ENCODE measurements around the gene FAIM2. TPM values are rescaled to one million over a fixed set of nuclear protein-coding genes. Genes with fewer than 3 reads are reported as not detected.

FAIM2 gene
- total RNA-seq, 1 donor from 2014 or later, result not detected

- no peak overlapping the region for H3K4me3 Mint-ChIP-seq (ENCODE audit: unreplicated experiment)
- TF ChIP-seq CTCF (IDR thresholded peaks at IDR 0.05; ENCODE audit: unreplicated experiment), result no peak
- peaks cover 17% of the 10 kb centered on the region for H3K27me3 Mint-ChIP-seq (ENCODE audit: unreplicated experiment)
- peaks cover 23% of the 10 kb centered on the region for H3K36me3 Mint-ChIP-seq (ENCODE audit: low read depth, unreplicated experiment)
- DNase-seq (ENCODE audit: low spot score), result no peak
- H3K4me1 Mint-ChIP-seq (ENCODE audit: unreplicated experiment), result peaks cover 57% of the 10 kb centered on the region
- H3K27ac Mint-ChIP-seq (ENCODE audit: unreplicated experiment), result no peak overlapping the region
- no peaks in the 10 kb centered on the region for H3K9me3 Mint-ChIP-seq (ENCODE audit: unreplicated experiment)
Measured at GRCh38 chr12:49824416-49824815, 79.3 kb downstream of the FAIM2 start.

GRCh38 chr12:49823951-49824350 is 79.7 kb downstream of the FAIM2 start:
- no peak for TF ChIP-seq CTCF (IDR thresholded peaks at IDR 0.05; ENCODE audit: unreplicated experiment)
- no peak for DNase-seq (ENCODE audit: low spot score)
- Mint-ChIP-seq H3K36me3 (ENCODE audit: low read depth, unreplicated experiment) (peaks cover 25% of the 10 kb centered on the region), H3K9me3 (ENCODE audit: unreplicated experiment) (no peaks in the 10 kb centered on the region), H3K27ac (ENCODE audit: unreplicated experiment) (no peak overlapping the region), H3K27me3 (ENCODE audit: unreplicated experiment) (peaks cover 15% of the 10 kb centered on the region), H3K4me3 (ENCODE audit: unreplicated experiment) (no peak overlapping the region), H3K4me1 (ENCODE audit: unreplicated experiment) (peaks cover 54% of the 10 kb centered on the region)

GRCh38 chr12:49823350-49823749 is 80.3 kb downstream of the FAIM2 start:
- Mint-ChIP-seq H3K36me3 (ENCODE audit: low read depth, unreplicated experiment) (peaks cover 25% of the 10 kb centered on the region), H3K27me3 (ENCODE audit: unreplicated experiment) (peaks cover 12% of the 10 kb centered on the region), H3K27ac (ENCODE audit: unreplicated experiment) (no peak overlapping the region), H3K4me1 (ENCODE audit: unreplicated experiment) (peaks cover 50% of the 10 kb centered on the region), H3K4me3 (ENCODE audit: unreplicated experiment) (no peak overlapping the region), H3K9me3 (ENCODE audit: unreplicated experiment) (no peaks in the 10 kb centered on the region)
- DNase-seq (ENCODE audit: low spot score), result no peak
- no peak for TF ChIP-seq CTCF (IDR thresholded peaks at IDR 0.05; ENCODE audit: unreplicated experiment)

- DNase-seq (ENCODE audit: low spot score), result no peak
Measured at GRCh38 chr12:49821373-49822287, 82.1 kb downstream of the FAIM2 start.

More at GRCh38 chr12:49821373-49822287, 82.1 kb downstream of the FAIM2 start:
- Mint-ChIP-seq H3K27me3 (ENCODE audit: unreplicated experiment) (peaks cover 9% of the 10 kb centered on the region), H3K27ac (ENCODE audit: unreplicated experiment) (peak overlapping the region; percentile 48), H3K4me1 (ENCODE audit: unreplicated experiment) (peaks cover 44% of the 10 kb centered on the region), H3K36me3 (ENCODE audit: low read depth, unreplicated experiment) (peaks cover 24% of the 10 kb centered on the region), H3K9me3 (ENCODE audit: unreplicated experiment) (no peaks in the 10 kb centered on the region), H3K4me3 (ENCODE audit: unreplicated experiment) (peak overlapping the region; percentile 25)
- TF ChIP-seq CTCF (IDR thresholded peaks at IDR 0.05; ENCODE audit: unreplicated experiment), result no peak

All from endothelial cell (in vitro differentiated cells).